Thyroid gland (tissue), 4 donors: ENCODE results near the gene CREB5.
"Not testable (repeated sequence)": the region's sequence is repeated elsewhere in the genome, so short reads cannot be mapped to it uniquely, and the experiment has no call there.

ENCODE experiments used
- POLR2A ChIP-seq, 2 donors: fragments of 450-650 bp; IDR thresholded peaks; one replicate each; pipeline ENCODE4 v1.6.1; 2017; ENCODE audit warnings: antibody characterized with exemption in 2 of 2, mild to moderate bottlenecking in 2 of 2, moderate library complexity in 1 of 2
- TF ChIP-seq, protein P1 (sequence below), 6 experiments: fragments of 200-600 bp in 3 of 6; fragments of 450-650 bp in 3 of 6; sonication (generic) in 3 of 6; IDR thresholded peaks; one replicate each; pipeline ENCODE4 v1.5.1; 2016 to 2019; ENCODE audit warnings: antibody characterized with exemption in 6 of 6, mild to moderate bottlenecking in 2 of 6, inconsistent platforms in 1 of 6, moderate library complexity in 1 of 6

DNA sequence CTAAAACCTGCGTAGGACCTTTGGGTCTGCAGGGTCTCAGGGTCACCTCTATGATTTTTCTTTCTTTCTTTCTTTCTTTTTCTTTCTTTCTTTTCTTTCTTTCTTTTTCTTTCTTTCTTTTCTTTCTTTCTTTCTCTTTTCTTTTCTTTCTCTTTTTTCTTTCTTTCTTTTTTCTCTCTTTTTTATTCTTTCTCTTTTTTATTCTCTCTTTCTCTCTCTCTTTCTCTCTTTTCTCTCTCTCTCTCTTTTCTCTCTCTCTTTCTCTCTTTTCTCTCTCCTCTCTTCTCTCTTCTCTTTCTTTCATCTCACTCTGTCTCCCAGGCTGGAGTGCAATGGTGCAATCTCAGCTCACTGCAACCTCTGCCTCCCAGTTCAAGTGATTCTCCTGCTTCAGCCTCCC is 139.4 kb downstream of the CREB5 start:
- TF ChIP-seq, protein P1, sequence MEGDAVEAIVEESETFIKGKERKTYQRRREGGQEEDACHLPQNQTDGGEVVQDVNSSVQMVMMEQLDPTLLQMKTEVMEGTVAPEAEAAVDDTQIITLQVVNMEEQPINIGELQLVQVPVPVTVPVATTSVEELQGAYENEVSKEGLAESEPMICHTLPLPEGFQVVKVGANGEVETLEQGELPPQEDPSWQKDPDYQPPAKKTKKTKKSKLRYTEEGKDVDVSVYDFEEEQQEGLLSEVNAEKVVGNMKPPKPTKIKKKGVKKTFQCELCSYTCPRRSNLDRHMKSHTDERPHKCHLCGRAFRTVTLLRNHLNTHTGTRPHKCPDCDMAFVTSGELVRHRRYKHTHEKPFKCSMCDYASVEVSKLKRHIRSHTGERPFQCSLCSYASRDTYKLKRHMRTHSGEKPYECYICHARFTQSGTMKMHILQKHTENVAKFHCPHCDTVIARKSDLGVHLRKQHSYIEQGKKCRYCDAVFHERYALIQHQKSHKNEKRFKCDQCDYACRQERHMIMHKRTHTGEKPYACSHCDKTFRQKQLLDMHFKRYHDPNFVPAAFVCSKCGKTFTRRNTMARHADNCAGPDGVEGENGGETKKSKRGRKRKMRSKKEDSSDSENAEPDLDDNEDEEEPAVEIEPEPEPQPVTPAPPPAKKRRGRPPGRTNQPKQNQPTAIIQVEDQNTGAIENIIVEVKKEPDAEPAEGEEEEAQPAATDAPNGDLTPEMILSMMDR (IDR thresholded peaks at IDR 0.05), result not testable (repeated sequence)
- not testable (repeated sequence) for TF ChIP-seq POLR2A (IDR thresholded peaks at IDR 0.05)
